ENCODE results near the gene CNTRL.
"Not testable (repeated sequence)": the region's sequence is repeated elsewhere in the genome, so short reads cannot be mapped to it uniquely, and the experiment has no call there.

Gene CNTRL

DNA sequence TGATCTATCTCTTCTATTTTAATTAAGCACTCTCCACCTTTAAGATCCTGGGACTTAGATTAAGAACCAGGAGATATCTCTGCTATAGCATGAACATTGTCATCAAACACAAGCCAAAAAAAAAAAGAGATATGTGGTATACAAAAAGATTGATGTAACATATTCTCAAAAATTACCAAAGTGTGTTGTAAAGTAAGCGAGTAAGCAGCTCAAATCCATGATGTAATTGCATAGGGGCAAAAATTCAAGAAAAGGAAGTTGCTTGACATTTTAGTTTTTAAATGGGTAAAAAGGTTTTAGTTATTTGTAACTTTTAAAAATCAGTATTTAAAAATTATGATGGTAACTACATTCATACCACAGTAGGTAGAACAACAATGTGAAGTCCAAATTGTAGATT lies 40.7 kb downstream of the CNTRL start:
- H3K36me3 ChIP-seq (ENCODE audit: control insufficient read depth, insufficient read depth, low read length, severe bottlenecking) = no peaks in the 10 kb centered on the region
- H3K9ac ChIP-seq (ENCODE audit: low read length) = no peak overlapping the region
- no peaks in the 10 kb centered on the region for H3K9me3 ChIP-seq (ENCODE audit: control insufficient read depth, low read length)
- no peak overlapping the region for H3K4me3 ChIP-seq (ENCODE audit: low read length)
- no peaks in the 10 kb centered on the region for H3K27me3 ChIP-seq (replicated peaks; ENCODE audit: control insufficient read depth, insufficient read depth, low read length)
- no peak for DNase-seq (ENCODE audit: low read depth)
- H3K4me1 ChIP-seq (ENCODE audit: control insufficient read depth, insufficient read depth, low read length) = no peaks in the 10 kb centered on the region

DNA sequence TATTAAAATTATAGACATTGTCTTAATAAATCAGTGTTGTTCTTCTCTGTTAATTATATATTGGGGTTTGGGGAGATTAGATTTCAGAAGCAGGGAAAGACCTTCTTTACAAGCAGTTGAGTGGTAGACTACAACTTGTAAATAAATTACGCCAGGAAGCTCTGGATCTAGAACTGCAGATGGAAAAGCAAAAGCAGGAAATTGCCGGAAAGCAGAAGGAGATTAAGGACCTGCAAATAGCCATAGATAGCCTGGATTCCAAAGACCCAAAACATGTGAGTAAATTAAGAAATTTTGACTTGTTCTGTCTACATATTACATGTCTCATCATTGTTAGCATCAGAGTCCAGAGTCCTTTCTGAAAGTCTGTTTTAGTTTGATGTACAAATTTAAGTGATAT lies 43.5 kb downstream of the CNTRL start:
- no peak overlapping the region for H3K4me3 ChIP-seq (ENCODE audit: low read length)
- DNase-seq (ENCODE audit: low read depth) = no peak
- no peak overlapping the region for H3K9ac ChIP-seq (ENCODE audit: low read length)
- H3K9me3 ChIP-seq (ENCODE audit: control insufficient read depth, low read length) = no peaks in the 10 kb centered on the region
- peaks cover 15% of the 10 kb centered on the region for H3K4me1 ChIP-seq (ENCODE audit: control insufficient read depth, insufficient read depth, low read length)
- no peaks in the 10 kb centered on the region for H3K36me3 ChIP-seq (ENCODE audit: control insufficient read depth, insufficient read depth, low read length, severe bottlenecking)
- no peaks in the 10 kb centered on the region for H3K27me3 ChIP-seq (replicated peaks; ENCODE audit: control insufficient read depth, insufficient read depth, low read length)

- no peak for DNase-seq (ENCODE audit: low read depth)
- Histone ChIP-seq H3K9ac (ENCODE audit: low read length) (no peak overlapping the region), H3K9me3 (ENCODE audit: control insufficient read depth, low read length) (no peaks in the 10 kb centered on the region), H3K4me3 (ENCODE audit: low read length) (no peak overlapping the region), H3K36me3 (ENCODE audit: control insufficient read depth, insufficient read depth, low read length, severe bottlenecking) (no peaks in the 10 kb centered on the region), H3K27me3 (replicated peaks; ENCODE audit: control insufficient read depth, insufficient read depth, low read length) (no peaks in the 10 kb centered on the region), H3K4me1 (ENCODE audit: control insufficient read depth, insufficient read depth, low read length) (peaks cover 15% of the 10 kb centered on the region)
Measured at GRCh38 chr9:121120386-121120785, 45.6 kb downstream of the CNTRL start.

- DNase-seq (ENCODE audit: low read depth) = peak; percentile 99
- peaks cover 15% of the 10 kb centered on the region for H3K4me1 ChIP-seq (ENCODE audit: control insufficient read depth, insufficient read depth, low read length)
- peak overlapping the region; percentile 80 for H3K4me3 ChIP-seq (ENCODE audit: low read length)
- no peaks in the 10 kb centered on the region for H3K27me3 ChIP-seq (replicated peaks; ENCODE audit: control insufficient read depth, insufficient read depth, low read length)
- peak overlapping the region; percentile 76 for H3K9ac ChIP-seq (ENCODE audit: low read length)
- no peaks in the 10 kb centered on the region for H3K36me3 ChIP-seq (ENCODE audit: control insufficient read depth, insufficient read depth, low read length, severe bottlenecking)
- H3K9me3 ChIP-seq (ENCODE audit: control insufficient read depth, low read length) = no peaks in the 10 kb centered on the region
Measured at GRCh38 chr9:121121582-121122087, 46.9 kb downstream of the CNTRL start.

DNA sequence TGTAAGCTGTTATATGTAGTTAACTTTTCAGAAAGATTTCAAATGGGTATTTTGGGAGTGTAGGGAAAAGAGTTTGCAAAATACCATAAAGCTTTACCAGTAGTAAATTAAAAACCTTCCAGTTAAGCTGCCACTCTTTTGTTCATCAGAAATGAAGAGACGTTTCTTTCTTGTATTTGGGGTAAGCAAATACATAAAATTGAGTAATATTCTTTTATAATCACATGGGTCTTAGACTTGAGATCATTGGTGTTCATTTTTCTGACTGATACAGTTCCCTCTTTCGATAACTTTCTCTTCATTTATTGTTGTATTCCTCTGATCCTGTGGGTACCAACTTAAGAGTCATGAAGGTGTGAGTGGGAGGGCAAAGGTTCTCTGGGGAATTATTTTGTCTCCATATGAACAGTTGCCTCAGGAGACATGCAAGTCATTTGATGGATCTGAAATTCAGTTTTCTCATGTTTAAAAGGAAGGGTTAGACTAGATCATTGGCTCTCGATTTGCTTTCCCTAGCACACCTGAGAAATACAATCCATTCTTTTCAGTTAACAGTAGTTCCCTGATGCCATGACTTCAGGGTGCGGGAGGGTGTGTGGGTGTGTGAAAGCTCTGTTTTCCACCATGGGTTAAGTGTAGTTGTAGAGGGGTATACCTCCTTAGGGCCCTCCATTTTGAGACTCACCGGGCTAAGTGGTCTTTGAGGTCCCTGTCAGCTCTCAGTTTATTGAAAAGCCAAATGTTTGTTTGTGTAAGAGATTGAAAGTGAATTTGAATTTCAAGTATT lies 47.7 kb downstream of the CNTRL start:
- Histone ChIP-seq H3K4me1 (ENCODE audit: control insufficient read depth, insufficient read depth, low read length) (peaks cover 15% of the 10 kb centered on the region), H3K27me3 (replicated peaks; ENCODE audit: control insufficient read depth, insufficient read depth, low read length) (no peaks in the 10 kb centered on the region), H3K36me3 (ENCODE audit: control insufficient read depth, insufficient read depth, low read length, severe bottlenecking) (no peaks in the 10 kb centered on the region), H3K9me3 (ENCODE audit: control insufficient read depth, low read length) (no peaks in the 10 kb centered on the region), H3K4me3 (ENCODE audit: low read length) (peak overlapping the region; percentile 80), H3K9ac (ENCODE audit: low read length) (peak overlapping the region; percentile 76)
- peak; percentile 20 for DNase-seq (ENCODE audit: low read depth)

DNA sequence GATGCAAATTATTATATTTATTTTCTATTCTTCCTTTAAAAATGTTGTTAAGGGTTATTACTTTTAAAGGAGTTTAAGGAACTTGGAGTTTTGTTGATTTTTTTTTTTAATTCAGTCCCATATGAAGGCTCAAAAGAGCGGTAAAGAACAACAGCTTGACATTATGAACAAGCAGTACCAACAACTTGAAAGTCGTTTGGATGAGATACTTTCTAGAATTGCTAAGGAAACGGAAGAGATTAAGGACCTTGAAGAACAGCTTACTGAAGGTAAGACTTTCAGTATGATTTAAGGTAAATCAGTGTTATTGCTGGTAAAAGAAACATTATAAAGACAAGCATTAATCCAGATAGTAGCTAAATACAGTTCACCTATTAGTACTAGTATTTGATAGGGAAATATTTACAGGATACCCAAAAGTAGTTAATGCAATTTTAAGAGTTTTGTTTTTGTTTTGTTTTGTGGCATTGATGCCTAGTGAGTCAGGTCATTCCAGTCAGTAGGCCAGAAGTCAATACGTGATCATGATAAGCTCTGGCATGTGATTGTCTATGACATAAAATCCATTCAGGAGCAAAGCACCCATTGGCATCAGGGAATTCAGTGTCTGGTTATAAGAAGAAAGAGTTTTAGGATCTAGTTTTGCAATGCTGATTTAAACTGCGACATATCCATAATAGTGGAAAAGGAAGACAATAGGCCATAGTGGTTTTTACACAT lies 49.2 kb downstream of the CNTRL start:
- Histone ChIP-seq H3K36me3 (ENCODE audit: control insufficient read depth, insufficient read depth, low read length, severe bottlenecking) (no peaks in the 10 kb centered on the region), H3K4me1 (ENCODE audit: control insufficient read depth, insufficient read depth, low read length) (peaks cover 15% of the 10 kb centered on the region), H3K9ac (ENCODE audit: low read length) (no peak overlapping the region), H3K4me3 (ENCODE audit: low read length) (no peak overlapping the region), H3K27me3 (replicated peaks; ENCODE audit: control insufficient read depth, insufficient read depth, low read length) (no peaks in the 10 kb centered on the region), H3K9me3 (ENCODE audit: control insufficient read depth, low read length) (no peaks in the 10 kb centered on the region)
- no peak for DNase-seq (ENCODE audit: low read depth)

GRCh38 chr9:121125590-121125989 lies 50.8 kb downstream of the CNTRL start:
- Histone ChIP-seq H3K9me3 (ENCODE audit: control insufficient read depth, low read length) (no peaks in the 10 kb centered on the region), H3K9ac (ENCODE audit: low read length) (no peak overlapping the region), H3K36me3 (ENCODE audit: control insufficient read depth, insufficient read depth, low read length, severe bottlenecking) (no peaks in the 10 kb centered on the region), H3K27me3 (replicated peaks; ENCODE audit: control insufficient read depth, insufficient read depth, low read length) (no peaks in the 10 kb centered on the region), H3K4me3 (ENCODE audit: low read length) (no peak overlapping the region), H3K4me1 (ENCODE audit: control insufficient read depth, insufficient read depth, low read length) (peaks cover 13% of the 10 kb centered on the region)
- DNase-seq (ENCODE audit: low read depth) = no peak

DNA sequence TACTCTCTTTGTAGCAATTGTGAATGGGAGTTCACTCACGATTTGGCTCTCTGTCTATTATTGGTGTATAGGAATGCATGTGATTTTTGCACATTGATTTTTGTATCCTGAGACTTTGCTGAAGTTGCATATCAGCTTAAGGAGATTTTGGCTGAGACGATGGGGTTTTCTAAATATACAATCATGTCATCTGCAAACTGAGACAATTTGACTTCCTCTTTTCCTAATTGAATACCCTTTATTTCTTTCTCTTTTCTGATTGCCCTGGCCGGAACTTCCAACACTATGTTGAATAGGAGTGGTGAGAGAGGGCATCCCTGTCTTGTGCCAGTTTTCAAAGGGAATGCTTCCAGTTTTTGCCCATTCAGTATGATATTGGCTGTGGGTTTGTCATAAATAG lies 54.6 kb downstream of the CNTRL start:
- not testable (repeated sequence) for DNase-seq (ENCODE audit: low read depth); H3K36me3 ChIP-seq (ENCODE audit: control insufficient read depth, insufficient read depth, low read length, severe bottlenecking); H3K9ac ChIP-seq (ENCODE audit: low read length); H3K9me3 ChIP-seq (ENCODE audit: control insufficient read depth, low read length); H3K27me3 ChIP-seq (replicated peaks; ENCODE audit: control insufficient read depth, insufficient read depth, low read length); H3K4me1 ChIP-seq (ENCODE audit: control insufficient read depth, insufficient read depth, low read length); H3K4me3 ChIP-seq (ENCODE audit: low read length)

- Histone ChIP-seq H3K4me3 (ENCODE audit: low read length) (no peak overlapping the region), H3K9ac (ENCODE audit: low read length) (no peak overlapping the region), H3K27me3 (replicated peaks; ENCODE audit: control insufficient read depth, insufficient read depth, low read length) (no peaks in the 10 kb centered on the region), H3K4me1 (ENCODE audit: control insufficient read depth, insufficient read depth, low read length) (no peaks in the 10 kb centered on the region), H3K9me3 (ENCODE audit: control insufficient read depth, low read length) (no peaks in the 10 kb centered on the region), H3K36me3 (ENCODE audit: control insufficient read depth, insufficient read depth, low read length, severe bottlenecking) (no peaks in the 10 kb centered on the region)
- no peak for DNase-seq (ENCODE audit: low read depth)
Measured at GRCh38 chr9:121133104-121133816, 58.5 kb downstream of the CNTRL start.

DNA sequence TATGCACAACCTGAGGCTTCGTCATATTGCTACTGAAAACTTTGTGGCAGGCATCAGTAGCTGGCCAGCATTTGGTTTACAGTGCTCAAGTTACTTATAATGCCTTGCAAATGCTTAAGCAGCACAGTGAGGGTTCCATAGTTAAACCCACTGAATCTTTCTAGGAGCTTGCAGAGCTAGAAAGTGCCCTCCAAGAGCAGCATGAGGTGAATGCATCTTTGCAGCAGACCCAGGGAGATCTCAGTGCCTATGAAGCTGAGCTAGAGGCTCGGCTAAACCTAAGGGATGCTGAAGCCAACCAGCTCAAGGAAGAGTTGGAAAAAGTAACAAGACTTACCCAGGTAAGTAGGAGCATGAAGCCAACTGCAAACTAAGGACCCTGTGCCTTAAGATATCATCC lies 60.9 kb downstream of the CNTRL start:
- Histone ChIP-seq H3K27me3 (replicated peaks; ENCODE audit: control insufficient read depth, insufficient read depth, low read length) (no peaks in the 10 kb centered on the region), H3K4me1 (ENCODE audit: control insufficient read depth, insufficient read depth, low read length) (no peaks in the 10 kb centered on the region), H3K4me3 (ENCODE audit: low read length) (no peak overlapping the region), H3K36me3 (ENCODE audit: control insufficient read depth, insufficient read depth, low read length, severe bottlenecking) (peaks cover 6% of the 10 kb centered on the region), H3K9ac (ENCODE audit: low read length) (no peak overlapping the region), H3K9me3 (ENCODE audit: control insufficient read depth, low read length) (no peaks in the 10 kb centered on the region)
- no peak for DNase-seq (ENCODE audit: low read depth)

DNA sequence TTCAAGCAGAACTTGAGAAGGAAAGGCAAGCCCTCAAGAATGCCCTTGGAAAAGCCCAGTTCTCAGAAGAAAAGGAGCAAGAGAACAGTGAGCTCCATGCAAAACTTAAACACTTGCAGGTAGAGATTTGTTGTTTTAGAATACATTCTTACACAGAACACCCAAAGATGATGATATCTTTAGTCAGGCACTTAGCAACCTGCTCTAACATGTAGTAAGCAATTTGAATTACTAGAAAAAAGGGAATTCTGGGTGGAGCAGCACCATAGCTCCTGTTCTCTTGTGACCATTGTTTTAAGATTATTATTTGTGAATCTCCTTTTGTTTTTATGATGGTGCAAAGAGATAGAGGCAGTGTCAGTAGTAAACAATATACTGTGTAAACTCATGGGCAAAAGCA lies 63.8 kb downstream of the CNTRL start:
- no peak for DNase-seq (ENCODE audit: low read depth)
- Histone ChIP-seq H3K9me3 (ENCODE audit: control insufficient read depth, low read length) (no peaks in the 10 kb centered on the region), H3K27me3 (replicated peaks; ENCODE audit: control insufficient read depth, insufficient read depth, low read length) (no peaks in the 10 kb centered on the region), H3K36me3 (ENCODE audit: control insufficient read depth, insufficient read depth, low read length, severe bottlenecking) (peaks cover 24% of the 10 kb centered on the region), H3K9ac (ENCODE audit: low read length) (no peak overlapping the region), H3K4me1 (ENCODE audit: control insufficient read depth, insufficient read depth, low read length) (no peaks in the 10 kb centered on the region), H3K4me3 (ENCODE audit: low read length) (no peak overlapping the region)

Data from adipocyte (in vitro differentiated cells).